ENCODE measurements around the gene ZNF143. TPM values are rescaled to one million over a fixed set of nuclear protein-coding genes. Genes with fewer than 3 reads are reported as not detected.
A peak's percentile ranks its signal among the peaks of the same experiment; 100 is the strongest.

Gene ZNF143
- total and polyA plus RNA-seq, 2 of the 4 experiments (the other 2 are of a cell fraction), result 23.8 to 49.6 TPM

DNA sequence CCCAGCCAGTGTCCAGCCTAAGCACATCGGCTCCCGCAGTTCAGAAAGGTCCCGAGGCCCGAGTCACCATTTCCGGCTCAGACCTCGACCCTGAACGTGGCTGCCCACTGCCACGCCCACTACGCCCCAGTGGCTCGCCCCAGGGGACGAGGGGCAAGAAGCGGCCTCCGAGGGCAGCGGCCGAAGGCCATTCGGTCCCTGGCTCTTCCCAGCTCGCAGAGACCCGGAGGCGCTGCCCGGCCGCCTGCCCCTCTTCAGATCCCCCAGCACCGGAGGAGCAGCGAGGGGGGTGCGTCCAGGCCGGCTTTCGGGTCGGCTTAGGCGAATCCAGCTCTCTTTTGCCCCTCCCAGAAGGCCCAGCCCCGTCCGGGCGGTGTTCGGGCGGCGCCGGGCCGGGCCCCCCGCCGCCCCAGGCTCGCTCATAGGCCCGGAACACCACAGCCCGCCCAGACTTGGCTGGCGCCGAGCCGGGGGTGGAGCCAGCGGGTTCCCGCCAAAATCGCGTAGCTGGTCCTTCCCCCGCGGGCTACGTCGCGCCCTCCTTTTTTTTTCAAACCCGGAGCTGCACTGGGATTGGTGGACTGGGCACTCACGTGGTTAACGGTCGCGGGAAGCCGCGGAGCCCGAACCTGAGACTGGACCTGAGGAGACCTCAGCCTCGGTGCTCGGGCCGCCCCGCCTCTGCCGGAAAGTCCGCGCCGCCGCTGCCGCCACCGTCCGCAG is 112.4 kb downstream of the ZNF143 start, which contains the start of gene WEE1:
Gene WEE1, plus strand, starts transcription at position 619 of the 723 bp plus-strand sequence. CDS start 264 bp downstream, outside the sequence.
- CTCF ChIA-PET, result interaction anchor here (0.6 to 1.1 kb wide), 3 partner anchors 38 to 667 kb away, joined by 3 to 5 read pairs (median 4); no protein-coding TSS in a partner anchor
- Histone ChIP-seq H3K4me1 (ENCODE audit: control insufficient read depth, insufficient read depth, low read length) (no peaks in the 10 kb centered on the region), H3K23ac (ENCODE audit: low read depth, low read length) (peak within 1 kb of the TSS; percentile 92), H3K4me2 (ENCODE audit: low read depth, low read length) (peak within 1 kb of the TSS; percentile 85), H3K4me3 (ENCODE audit: insufficient read depth, low read depth, low read length) (peak within 1 kb of the TSS; percentile 76), H2BK20ac (ENCODE audit: low read depth, low read length) (peak within 1 kb of the TSS; percentile 43), H2AK9ac (replicated peaks; ENCODE audit: low read depth, low read length, poor library complexity) (peak within 1 kb of the TSS; percentile 95), H3K27ac (ENCODE audit: insufficient read depth, low read length) (peak within 1 kb of the TSS; percentile 94), H3K9me1 (ENCODE audit: insufficient read depth, low read length) (peaks cover 6% of the 10 kb centered on the region; the same call in 1 of the 2 replicates), H4K91ac (ENCODE audit: insufficient read depth, low read depth, low read length) (peak within 1 kb of the TSS; percentile 88), H3K4ac (ENCODE audit: low read depth, low read length) (peak within 1 kb of the TSS; percentile 91), H3K18ac (ENCODE audit: low read depth, low read length) (peak within 1 kb of the TSS; percentile 86), H2BK5ac (ENCODE audit: low read depth, low read length, poor library complexity, severe bottlenecking) (peak within 1 kb of the TSS; percentile 95), H4K8ac (ENCODE audit: low read depth in 2 of 2, low read length in 2 of 2) (peak within 1 kb of the TSS; percentile 79 to 88; a peak in 3 of 4 replicates), H4K5ac (ENCODE audit: low read depth, low read length) (peak within 1 kb of the TSS; percentile 87), H3K27me3 (ENCODE audit: control insufficient read depth, insufficient read depth, low read length) (no peaks in the 10 kb centered on the region), H3K9me3 (ENCODE audit: control insufficient read depth, insufficient read depth, low read length) (no peaks in the 10 kb centered on the region), H2AFZ (replicated peaks; ENCODE audit: low read length, poor library complexity) (peak within 1 kb of the TSS; percentile 91), H2BK120ac (ENCODE audit: low read depth, low read length) (peak within 1 kb of the TSS; percentile 79; the same call in 1 of the 2 replicates), H3K79me1 (ENCODE audit: low read depth in 1 of 2, low read length in 2 of 2) (peaks cover 3 to 22% of the 10 kb centered on the region in 2 experiments; a peak in 3 of 4 replicates), H4K20me1 (ENCODE audit: insufficient read depth, low read length) (peaks cover 3% of the 10 kb centered on the region; the same call in 1 of the 2 replicates), H3K14ac (replicated peaks; ENCODE audit: low read depth, low read length) (peak within 1 kb of the TSS; percentile 92), H3K9ac (ENCODE audit: low read depth, low read length) (peak within 1 kb of the TSS; percentile 97), H3K36me3 (ENCODE audit: control insufficient read depth, insufficient read depth, low read length) (no peaks in the 10 kb centered on the region; the same call in 1 of the 2 replicates), H3K56ac (ENCODE audit: extremely low read depth, insufficient read depth, low read length) (peak within 1 kb of the TSS; percentile 98), H2AK5ac (ENCODE audit: low read depth, low read length) (peak within 1 kb of the TSS; percentile 83; the same call in 1 of the 2 replicates), H2BK15ac (ENCODE audit: low read depth, low read length) (peak within 1 kb of the TSS; percentile 66; the same call in 1 of the 3 replicates)
- TF ChIP-seq CHD1 (IDR thresholded peaks at IDR 0.05; ENCODE audit: low read depth, low read length), result no peak
- TF ChIP-seq POLR2A (IDR thresholded peaks at IDR 0.05; ENCODE audit: low read depth, low read length), result peak; percentile 91
- no peak for TF ChIP-seq RFX5 (IDR thresholded peaks at IDR 0.05; ENCODE audit: low read depth, low read length)
- 0 out of 2 replicates have a peak, but pooled peaks have one; percentile 0 for TF ChIP-seq NFE2L2 (IDR thresholded peaks at IDR 0.05; ENCODE audit: low read depth, low read length)
- TF ChIP-seq MXI1 (IDR thresholded peaks at IDR 0.05; ENCODE audit: borderline replicate concordance, low read depth, low read length), result 0 out of 2 replicates have a peak, but pooled peaks have one; percentile 3
- TF ChIP-seq, protein P1, sequence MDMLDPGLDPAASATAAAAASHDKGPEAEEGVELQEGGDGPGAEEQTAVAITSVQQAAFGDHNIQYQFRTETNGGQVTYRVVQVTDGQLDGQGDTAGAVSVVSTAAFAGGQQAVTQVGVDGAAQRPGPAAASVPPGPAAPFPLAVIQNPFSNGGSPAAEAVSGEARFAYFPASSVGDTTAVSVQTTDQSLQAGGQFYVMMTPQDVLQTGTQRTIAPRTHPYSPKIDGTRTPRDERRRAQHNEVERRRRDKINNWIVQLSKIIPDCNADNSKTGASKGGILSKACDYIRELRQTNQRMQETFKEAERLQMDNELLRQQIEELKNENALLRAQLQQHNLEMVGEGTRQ (IDR thresholded peaks at IDR 0.05; ENCODE audit: low read depth, low read length), result peak; percentile 91
- peak; percentile 80; the same call in 1 of the 2 replicates for TF ChIP-seq MAZ (IDR thresholded peaks at IDR 0.05; ENCODE audit: borderline replicate concordance, low read depth, low read length)
- 2% methylated on average over 39 of the region's 73 CpGs; no CpG with 5 or more reads in 1 of the 2 experiments for WGBS, 2 experiments (ENCODE audit: extremely low coverage in 2 of 2, insufficient read length in 1 of 2)
- in situ Hi-C loops (cut with MboI; ENCODE audit: low sequenced_read_pairs), result no loop called here
- BruUV-seq (replicated peaks), result no TSS peak
- peak; percentile 88 for ATAC-seq (ENCODE audit: low read depth)
- intact Hi-C loops (cut with micrococcal nuclease), result loop anchor here (1.0 to 5.0 kb wide), 4 partner anchors 90 to 334 kb away; no protein-coding TSS in a partner anchor
- peak; percentile 98 for DNase-seq
- POLR2A ChIA-PET (ENCODE audit: unreplicated experiment), result interaction anchor here (0.6 kb wide), 1 partner anchor 732 kb away, joined by 5 read pairs; the partner anchor contains the start of gene ADM
- dilution Hi-C loops (cut with HindIII; ENCODE audit: low sequenced_read_pairs, unreplicated experiment), result no loop called here
